Activated naive CD4-positive, alpha-beta T cell treated with anti-CD3 and anti-CD28 coated beads, Interleukin-2, amount 50 U/mL, for 24 hours (primary cell): ENCODE results near the gene CCDC13.
"Not testable (repeated sequence)": the region's sequence is repeated elsewhere in the genome, so short reads cannot be mapped to it uniquely, and the experiment has no call there.

ENCODE experiments used
- H3K27ac Mint-ChIP-seq: one replicate; pipeline ENCODE4 v1.8.0; 2021; ENCODE audit warnings: mild to moderate bottlenecking, mixed read lengths
- H3K27me3 Mint-ChIP-seq: one replicate; pipeline ENCODE4 v1.8.0; 2021; ENCODE audit warnings: mixed read lengths
- H3K36me3 Mint-ChIP-seq: one replicate; pipeline ENCODE4 v1.8.0; 2021; ENCODE audit warnings: mixed read lengths
- H3K4me1 Mint-ChIP-seq: one replicate; pipeline ENCODE4 v1.8.0; 2021; ENCODE audit warnings: mixed read lengths
- H3K4me3 Mint-ChIP-seq: one replicate; pipeline ENCODE4 v1.8.0; 2021; ENCODE audit warnings: mild to moderate bottlenecking, mixed read lengths
- H3K9me3 Mint-ChIP-seq: one replicate; pipeline ENCODE4 v1.8.0; 2021; ENCODE audit warnings: mixed read lengths

The CCDC13 gene

DNA sequence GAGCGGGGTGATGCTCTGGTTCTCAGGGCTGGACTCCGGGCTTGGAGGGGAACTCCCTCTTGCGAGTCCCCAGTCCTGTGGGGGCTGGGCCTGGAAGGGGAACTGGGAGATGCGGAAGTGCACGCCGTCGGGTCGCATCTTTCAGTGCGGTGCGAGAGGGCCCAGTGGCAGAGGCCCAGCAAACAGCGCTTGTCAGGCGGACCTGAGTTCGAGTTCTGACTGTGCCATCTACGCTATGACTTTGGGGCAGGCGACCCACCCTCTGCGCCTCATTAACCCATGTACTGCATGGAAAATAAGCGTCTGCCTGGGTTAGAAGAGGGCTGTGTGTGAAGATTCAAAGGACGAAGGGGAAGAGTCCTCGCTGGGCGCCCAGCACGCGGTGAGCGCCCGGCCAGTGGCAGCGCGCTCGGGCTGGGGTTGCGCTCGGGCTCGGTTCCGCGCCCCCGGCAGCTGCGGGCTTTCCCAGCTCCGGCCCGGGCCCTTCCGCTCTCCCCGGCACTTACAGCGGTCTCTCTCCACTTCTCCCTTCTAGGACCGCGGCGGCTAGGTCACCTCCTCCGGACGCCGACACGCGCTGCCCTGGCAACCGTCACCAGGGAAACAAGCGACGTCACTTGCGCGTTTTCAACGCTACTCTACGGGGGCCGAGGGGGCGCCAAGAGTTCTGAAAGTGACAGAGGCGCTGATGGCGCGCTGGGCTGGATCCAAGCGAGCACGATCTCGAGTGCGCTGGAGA is at the start of gene CCDC13:
Gene CCDC13, minus strand, starts transcription at position 584 of the 739 bp plus-strand sequence. CDS start 14,908 bp downstream, outside the sequence.
- Mint-ChIP-seq H3K9me3 (peaks cover 4% of the 10 kb centered on the region), H3K27me3 (no peaks in the 10 kb centered on the region), H3K4me1 (peaks cover 14% of the 10 kb centered on the region), H3K27ac (peak within 1 kb of the TSS; percentile 89), H3K4me3 (peak within 1 kb of the TSS; percentile 93), H3K36me3 (no peaks in the 10 kb centered on the region)

DNA sequence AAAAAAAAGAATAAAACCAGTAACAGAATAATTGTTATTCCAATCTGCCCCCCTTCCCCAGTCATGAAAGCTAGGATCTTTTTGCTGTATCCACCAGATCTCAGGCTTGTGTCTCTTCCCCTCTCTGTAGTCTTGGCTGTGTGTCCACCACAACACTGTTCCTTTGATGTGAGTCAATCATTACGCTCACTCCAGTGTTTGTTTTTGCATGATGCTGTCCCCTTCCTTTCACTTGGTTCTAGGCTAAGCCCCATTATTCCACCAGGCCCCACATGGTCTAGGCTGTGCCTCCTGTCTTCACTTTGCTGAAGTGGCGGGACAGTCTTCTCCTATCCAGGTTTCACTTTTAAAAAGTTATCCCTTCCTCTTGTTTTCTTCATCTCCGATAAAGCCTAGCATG is 49.8 kb upstream of the CCDC13 start:
- H3K4me3 Mint-ChIP-seq = no peak overlapping the region
- peaks cover 2% of the 10 kb centered on the region for H3K36me3 Mint-ChIP-seq
- H3K27ac Mint-ChIP-seq = no peak overlapping the region
- H3K27me3 Mint-ChIP-seq = no peaks in the 10 kb centered on the region
- H3K4me1 Mint-ChIP-seq = no peaks in the 10 kb centered on the region
- no peaks in the 10 kb centered on the region for H3K9me3 Mint-ChIP-seq

- Mint-ChIP-seq H3K27ac (no peak overlapping the region), H3K4me1 (no peaks in the 10 kb centered on the region), H3K4me3 (no peak overlapping the region), H3K36me3 (peaks cover 2% of the 10 kb centered on the region), H3K27me3 (no peaks in the 10 kb centered on the region), H3K9me3 (no peaks in the 10 kb centered on the region)
Measured at GRCh38 chr3:42820746-42821051, 47.6 kb upstream of the CCDC13 start.

DNA sequence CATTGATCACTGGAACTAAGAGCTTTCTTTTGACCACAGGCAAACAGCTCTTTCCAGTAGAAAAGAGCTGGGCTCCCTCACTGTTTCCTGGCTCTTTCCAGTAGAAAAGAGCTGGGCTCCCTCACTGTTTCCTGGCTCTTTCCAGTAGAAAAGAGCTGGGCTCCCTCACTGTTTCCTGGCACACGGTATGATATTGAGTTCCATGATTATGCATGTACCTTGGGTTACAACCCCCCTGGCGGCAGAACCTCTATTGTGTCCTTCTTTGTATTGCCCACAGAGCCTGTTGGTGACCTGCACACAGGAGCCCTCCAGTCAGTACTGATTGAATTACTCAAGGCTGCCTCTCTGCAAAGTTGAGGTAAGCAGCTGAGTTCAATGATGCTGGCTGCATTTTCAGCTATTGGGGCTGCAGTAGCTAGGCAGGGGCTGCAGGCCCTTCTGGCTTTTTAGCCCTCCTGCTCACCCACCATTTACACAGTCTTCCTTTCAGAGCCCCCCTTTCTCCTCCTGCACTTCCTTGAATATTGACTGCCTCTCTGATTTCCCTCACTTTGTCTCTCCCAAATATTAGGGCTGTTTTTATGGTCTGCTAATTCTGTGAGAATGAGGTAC is 46.4 kb upstream of the CCDC13 start:
- no peaks in the 10 kb centered on the region for H3K27me3 Mint-ChIP-seq
- no peak overlapping the region for H3K4me3 Mint-ChIP-seq
- H3K4me1 Mint-ChIP-seq = no peaks in the 10 kb centered on the region
- H3K36me3 Mint-ChIP-seq = peaks cover 2% of the 10 kb centered on the region
- H3K9me3 Mint-ChIP-seq = no peaks in the 10 kb centered on the region
- H3K27ac Mint-ChIP-seq = no peak overlapping the region

GRCh38 chr3:42815826-42816225 is 42.8 kb upstream of the CCDC13 start:
- H3K27ac Mint-ChIP-seq = no peak overlapping the region
- H3K4me3 Mint-ChIP-seq = no peak overlapping the region
- H3K4me1 Mint-ChIP-seq = no peaks in the 10 kb centered on the region
- H3K36me3 Mint-ChIP-seq = no peaks in the 10 kb centered on the region
- H3K27me3 Mint-ChIP-seq = no peaks in the 10 kb centered on the region
- no peaks in the 10 kb centered on the region for H3K9me3 Mint-ChIP-seq

- no peaks in the 10 kb centered on the region for H3K27me3 Mint-ChIP-seq
- H3K4me1 Mint-ChIP-seq = no peaks in the 10 kb centered on the region
- no peaks in the 10 kb centered on the region for H3K9me3 Mint-ChIP-seq
- H3K27ac Mint-ChIP-seq = no peak overlapping the region
- H3K4me3 Mint-ChIP-seq = no peak overlapping the region
- H3K36me3 Mint-ChIP-seq = no peaks in the 10 kb centered on the region
Measured at GRCh38 chr3:42814914-42815507, 42.0 kb upstream of the CCDC13 start.

DNA sequence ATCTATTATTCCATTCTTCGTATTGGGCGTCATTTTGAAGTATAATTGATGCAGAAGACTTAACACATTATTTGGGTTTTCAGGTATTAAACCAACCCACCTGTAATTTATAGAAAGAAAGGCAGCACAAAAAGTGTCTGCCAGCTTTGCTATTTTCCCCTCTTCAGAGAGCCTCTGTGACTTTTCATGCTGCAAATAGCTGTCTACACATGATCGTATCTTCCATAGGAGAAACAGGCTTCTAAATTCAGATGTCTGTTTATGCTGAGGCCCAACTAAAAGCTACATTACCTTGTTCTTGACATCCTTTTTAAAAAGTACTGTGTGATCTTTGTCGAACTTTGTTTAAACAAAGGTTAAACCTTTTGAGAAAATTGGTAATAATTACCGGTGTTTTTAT is 41.2 kb upstream of the CCDC13 start:
- Mint-ChIP-seq H3K4me1 (no peaks in the 10 kb centered on the region), H3K27me3 (no peaks in the 10 kb centered on the region), H3K9me3 (no peaks in the 10 kb centered on the region), H3K36me3 (no peaks in the 10 kb centered on the region), H3K27ac (no peak overlapping the region), H3K4me3 (no peak overlapping the region)

DNA sequence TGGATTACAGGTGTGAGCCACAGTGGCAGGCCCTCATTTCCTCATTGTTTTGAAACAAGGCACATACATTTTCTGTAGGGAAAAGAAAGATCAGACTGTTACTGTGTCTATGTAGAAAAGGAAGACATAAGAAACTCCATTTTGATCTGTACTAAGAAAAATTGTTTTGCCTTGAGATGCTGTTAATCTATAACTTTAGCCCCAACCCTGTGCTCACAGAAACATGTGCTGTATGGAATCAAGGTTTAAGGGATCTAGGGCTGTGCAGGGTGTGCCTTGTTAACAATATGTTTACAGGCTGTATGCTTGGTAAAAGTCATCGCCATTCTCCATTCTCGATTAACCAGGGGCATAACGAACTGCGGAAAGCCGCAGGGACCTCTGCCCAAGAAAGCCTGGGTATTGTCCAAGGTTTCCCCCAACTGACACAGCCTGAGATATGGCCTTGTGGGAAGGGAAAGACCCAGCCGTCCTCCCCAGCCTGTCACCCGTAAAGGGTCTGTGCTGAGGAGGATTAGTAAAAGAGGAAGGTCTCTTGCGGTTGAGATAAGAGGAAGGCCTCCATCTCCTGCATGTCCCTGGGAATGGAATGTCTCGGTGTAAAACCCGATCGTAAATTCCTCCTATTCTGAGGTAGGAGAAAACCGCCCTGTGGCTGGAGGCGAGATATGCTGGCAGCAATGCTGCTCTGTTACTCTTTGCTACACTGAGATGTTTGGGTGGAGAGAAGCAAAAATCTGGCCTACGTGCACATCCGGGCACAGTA is 38.2 kb upstream of the CCDC13 start:
- H3K27me3 Mint-ChIP-seq, H3K36me3 Mint-ChIP-seq, H3K27ac Mint-ChIP-seq, H3K9me3 Mint-ChIP-seq, H3K4me1 Mint-ChIP-seq, H3K4me3 Mint-ChIP-seq: not testable (repeated sequence)

DNA sequence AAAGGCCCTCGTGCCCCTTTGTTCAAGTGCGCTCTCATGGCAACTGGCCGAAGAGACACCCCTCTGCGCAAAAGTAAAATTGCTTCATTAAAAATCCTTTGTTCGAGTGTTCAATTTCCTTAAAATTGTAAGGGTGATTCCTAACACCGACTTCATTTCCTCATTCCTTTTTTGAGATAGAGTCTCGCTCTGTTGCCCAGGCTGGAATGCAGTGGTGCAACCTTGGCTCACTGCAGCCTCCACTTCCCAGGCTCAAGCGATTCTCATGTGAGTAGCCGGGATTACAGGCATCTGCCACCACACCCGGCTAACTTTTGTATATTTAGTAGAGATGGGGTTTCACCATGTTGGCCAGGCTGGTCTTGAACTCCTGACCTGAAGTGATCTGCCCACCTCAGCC is 37.7 kb upstream of the CCDC13 start:
- not testable (repeated sequence) for H3K36me3 Mint-ChIP-seq, H3K27ac Mint-ChIP-seq, H3K4me3 Mint-ChIP-seq, H3K4me1 Mint-ChIP-seq, H3K27me3 Mint-ChIP-seq, H3K9me3 Mint-ChIP-seq

- Mint-ChIP-seq H3K27me3 (peaks cover 4% of the 10 kb centered on the region), H3K9me3 (no peaks in the 10 kb centered on the region), H3K4me1 (no peaks in the 10 kb centered on the region), H3K36me3 (no peaks in the 10 kb centered on the region), H3K27ac (no peak within 1 kb of the TSS), H3K4me3 (no peak within 1 kb of the TSS)
Measured at GRCh38 chr3:42809202-42809601, 36.1 kb upstream of the CCDC13 start, which contains the start of gene ACKR2. TSS of gene ACKR2 (plus strand) at chr3:42809445. CDS start at chr3:42864503, 55,058 bp downstream.

DNA sequence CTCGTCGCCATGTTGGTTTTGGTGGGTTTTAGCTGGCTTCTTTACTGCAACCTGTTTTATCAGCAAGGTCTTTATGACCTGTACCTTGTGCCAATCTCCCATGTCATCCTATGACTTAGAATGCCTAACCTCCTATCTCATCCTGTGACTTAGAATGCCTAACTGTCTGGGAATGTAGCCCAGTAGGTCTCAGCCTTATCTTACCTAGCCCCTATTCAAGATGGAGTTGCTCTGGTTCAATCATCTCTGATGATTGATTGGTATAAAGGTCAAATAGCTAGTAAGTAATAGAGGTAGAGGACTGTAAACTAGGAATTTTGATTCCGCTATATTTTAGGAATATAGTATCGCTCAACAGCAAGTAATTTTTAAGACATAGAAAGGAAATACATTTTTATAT is 34.9 kb upstream of the CCDC13 start:
- no peak overlapping the region for H3K4me3 Mint-ChIP-seq
- peaks cover 4% of the 10 kb centered on the region for H3K27me3 Mint-ChIP-seq
- H3K27ac Mint-ChIP-seq = no peak overlapping the region
- no peaks in the 10 kb centered on the region for H3K9me3 Mint-ChIP-seq
- H3K4me1 Mint-ChIP-seq = peaks cover 4% of the 10 kb centered on the region
- H3K36me3 Mint-ChIP-seq = peaks cover 1% of the 10 kb centered on the region

- Mint-ChIP-seq H3K4me3 (peak overlapping the region; percentile 96), H3K27me3 (peaks cover 4% of the 10 kb centered on the region), H3K36me3 (peaks cover 5% of the 10 kb centered on the region), H3K4me1 (peaks cover 26% of the 10 kb centered on the region), H3K9me3 (no peaks in the 10 kb centered on the region), H3K27ac (no peak overlapping the region)
Measured at GRCh38 chr3:42805141-42805821, 32.2 kb upstream of the CCDC13 start.

DNA sequence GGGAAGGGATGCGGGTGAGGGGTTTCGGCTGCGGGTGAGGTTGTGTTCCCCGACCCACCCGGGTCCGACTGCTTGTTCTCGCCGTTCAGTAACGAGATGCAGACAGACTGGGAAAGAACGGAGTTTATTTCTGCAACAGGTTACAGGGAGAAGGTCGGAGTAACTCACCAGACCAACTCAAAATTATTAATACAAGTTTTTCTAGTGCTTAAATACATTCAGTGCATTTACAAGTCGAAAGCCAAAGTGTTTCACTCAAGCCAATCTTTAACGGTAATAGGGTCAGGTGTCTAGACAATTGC is 31.7 kb upstream of the CCDC13 start:
- no peak overlapping the region for H3K27ac Mint-ChIP-seq
- H3K4me1 Mint-ChIP-seq = peaks cover 31% of the 10 kb centered on the region
- peaks cover 5% of the 10 kb centered on the region for H3K36me3 Mint-ChIP-seq
- peak overlapping the region; percentile 96 for H3K4me3 Mint-ChIP-seq
- no peaks in the 10 kb centered on the region for H3K9me3 Mint-ChIP-seq
- peaks cover 4% of the 10 kb centered on the region for H3K27me3 Mint-ChIP-seq

DNA sequence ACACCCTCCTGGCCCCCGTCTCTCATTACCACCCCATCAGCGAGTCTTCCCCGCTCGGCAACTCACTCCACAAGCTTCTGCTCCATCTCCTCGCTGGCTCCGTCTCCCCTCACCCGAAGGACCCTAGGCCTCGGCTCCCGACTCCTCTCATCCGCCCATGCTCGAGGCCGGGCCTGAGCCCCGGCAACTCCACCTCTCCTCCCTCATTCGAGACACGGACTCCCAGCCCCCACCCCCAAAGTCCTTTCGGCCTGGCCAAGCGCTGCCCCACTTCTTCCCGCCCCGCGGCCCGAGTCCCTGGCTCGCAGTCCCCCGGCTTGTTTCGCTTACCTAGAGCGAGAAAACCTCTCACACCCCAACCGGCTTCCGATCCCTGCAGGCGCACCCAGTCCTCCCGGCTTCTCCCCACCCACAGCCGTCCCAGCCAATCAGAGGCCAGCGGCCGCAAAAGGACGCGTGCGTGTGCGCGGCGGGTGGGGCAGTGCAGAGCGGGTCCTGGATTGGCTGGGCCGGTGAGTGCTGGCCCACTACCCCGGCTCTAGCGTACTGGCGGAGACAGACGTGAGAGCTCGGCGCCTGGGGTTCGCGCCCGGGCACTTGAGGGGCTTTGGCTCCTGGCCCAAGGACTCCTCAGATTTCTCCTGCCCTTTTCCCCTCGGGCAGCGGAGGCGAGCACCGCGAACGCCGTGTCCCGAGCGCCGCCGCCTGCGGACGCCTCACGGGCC is 31.2 kb upstream of the CCDC13 start, which contains the start of gene HIGD1A:
Gene HIGD1A, minus strand, starts transcription at position 385 of the 725 bp plus-strand sequence. CDS start 10,237 bp downstream, outside the sequence.
- Mint-ChIP-seq H3K4me3 (peak within 1 kb of the TSS; percentile 96), H3K36me3 (peaks cover 5% of the 10 kb centered on the region), H3K9me3 (no peaks in the 10 kb centered on the region), H3K27ac (peak within 1 kb of the TSS; percentile 88), H3K4me1 (peaks cover 36% of the 10 kb centered on the region), H3K27me3 (peaks cover 4% of the 10 kb centered on the region)
